Testis (tissue), 2 donors: ENCODE results near the gene DUSP6.

Experiments
- CTCF ChIP-seq, 3 experiments: fragments of 450-650 bp in 2 of 3; fragments of 200-600 bp in 1 of 3; sonication (generic) in 1 of 3; IDR thresholded peaks; one replicate each; pipeline ENCODE4 v1.5.1; 2016 to 2019; ENCODE audit warnings: antibody characterized with exemption in 3 of 3, mild to moderate bottlenecking in 2 of 3, moderate library complexity in 1 of 3
- POLR2A ChIP-seq: fragments of 450-650 bp; IDR thresholded peaks from one replicate; pipeline ENCODE4 v1.6.1; 2017; ENCODE audit warnings: antibody characterized with exemption, mild to moderate bottlenecking, moderate library complexity

DNA sequence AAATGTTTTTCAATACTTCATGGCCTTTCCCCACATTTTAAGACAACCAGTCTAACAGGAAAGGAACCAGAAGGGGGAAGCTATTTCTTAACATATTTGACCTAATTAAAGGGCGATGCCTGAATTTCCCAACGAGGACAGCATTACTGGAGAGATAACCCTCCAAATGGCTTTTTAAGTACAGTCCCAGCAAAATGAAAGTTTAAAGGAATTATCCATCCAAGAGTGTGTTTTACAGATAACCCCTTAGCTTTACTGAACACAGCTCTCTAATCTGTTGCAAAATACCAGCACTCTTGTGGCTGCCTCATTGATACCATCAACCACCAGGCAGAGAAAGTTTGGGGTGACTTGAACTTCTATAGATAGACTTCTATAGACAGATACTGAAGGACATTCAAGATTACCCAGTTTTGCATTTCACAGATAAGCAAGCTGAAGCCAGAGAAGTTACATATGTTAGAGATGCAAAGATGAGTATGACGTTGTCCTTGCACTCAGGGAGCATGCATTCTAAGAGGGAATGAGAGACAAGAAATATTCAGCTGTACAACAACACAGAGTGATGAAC is 41.3 kb upstream of the DUSP6 start:
- TF ChIP-seq CTCF (IDR thresholded peaks at IDR 0.05) (no peak), POLR2A (no peak)
